ENCODE data around the gene SPRYD3.

SPRYD3 gene

DNA sequence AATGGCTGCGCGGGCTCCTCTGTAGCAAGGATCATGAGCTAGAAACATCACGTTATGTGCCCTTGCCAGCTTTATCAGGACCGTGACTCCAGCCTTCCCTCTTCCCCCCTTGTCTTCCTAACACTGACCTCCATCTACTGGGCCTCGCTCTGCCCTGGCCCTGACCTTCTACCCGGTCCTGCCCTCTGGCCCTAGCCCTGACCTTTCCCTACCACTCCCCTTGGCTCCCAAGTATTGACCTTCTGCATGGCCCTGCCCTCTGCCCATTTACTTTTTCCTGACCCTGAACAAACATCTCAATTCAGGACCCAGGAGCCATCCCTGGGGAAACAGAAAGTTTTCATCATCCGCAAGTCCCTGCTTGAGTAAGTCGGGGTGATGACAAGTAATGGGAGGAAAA, 26.1 kb upstream of the SPRYD3 start (continued):
- TF ChIP-seq, protein P1, sequence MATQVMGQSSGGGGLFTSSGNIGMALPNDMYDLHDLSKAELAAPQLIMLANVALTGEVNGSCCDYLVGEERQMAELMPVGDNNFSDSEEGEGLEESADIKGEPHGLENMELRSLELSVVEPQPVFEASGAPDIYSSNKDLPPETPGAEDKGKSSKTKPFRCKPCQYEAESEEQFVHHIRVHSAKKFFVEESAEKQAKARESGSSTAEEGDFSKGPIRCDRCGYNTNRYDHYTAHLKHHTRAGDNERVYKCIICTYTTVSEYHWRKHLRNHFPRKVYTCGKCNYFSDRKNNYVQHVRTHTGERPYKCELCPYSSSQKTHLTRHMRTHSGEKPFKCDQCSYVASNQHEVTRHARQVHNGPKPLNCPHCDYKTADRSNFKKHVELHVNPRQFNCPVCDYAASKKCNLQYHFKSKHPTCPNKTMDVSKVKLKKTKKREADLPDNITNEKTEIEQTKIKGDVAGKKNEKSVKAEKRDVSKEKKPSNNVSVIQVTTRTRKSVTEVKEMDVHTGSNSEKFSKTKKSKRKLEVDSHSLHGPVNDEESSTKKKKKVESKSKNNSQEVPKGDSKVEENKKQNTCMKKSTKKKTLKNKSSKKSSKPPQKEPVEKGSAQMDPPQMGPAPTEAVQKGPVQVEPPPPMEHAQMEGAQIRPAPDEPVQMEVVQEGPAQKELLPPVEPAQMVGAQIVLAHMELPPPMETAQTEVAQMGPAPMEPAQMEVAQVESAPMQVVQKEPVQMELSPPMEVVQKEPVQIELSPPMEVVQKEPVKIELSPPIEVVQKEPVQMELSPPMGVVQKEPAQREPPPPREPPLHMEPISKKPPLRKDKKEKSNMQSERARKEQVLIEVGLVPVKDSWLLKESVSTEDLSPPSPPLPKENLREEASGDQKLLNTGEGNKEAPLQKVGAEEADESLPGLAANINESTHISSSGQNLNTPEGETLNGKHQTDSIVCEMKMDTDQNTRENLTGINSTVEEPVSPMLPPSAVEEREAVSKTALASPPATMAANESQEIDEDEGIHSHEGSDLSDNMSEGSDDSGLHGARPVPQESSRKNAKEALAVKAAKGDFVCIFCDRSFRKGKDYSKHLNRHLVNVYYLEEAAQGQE (tag by site-specific recombination; IDR thresholded peaks at IDR 0.05) = no peak
- no peak for TF ChIP-seq HOXD13 (CRISPR knock-in tag; IDR thresholded peaks at IDR 0.05; ENCODE audit: borderline replicate concordance)
- TF ChIP-seq MEIS1 (CRISPR knock-in tag; IDR thresholded peaks at IDR 0.05; ENCODE audit: borderline replicate concordance) = no peak

DNA sequence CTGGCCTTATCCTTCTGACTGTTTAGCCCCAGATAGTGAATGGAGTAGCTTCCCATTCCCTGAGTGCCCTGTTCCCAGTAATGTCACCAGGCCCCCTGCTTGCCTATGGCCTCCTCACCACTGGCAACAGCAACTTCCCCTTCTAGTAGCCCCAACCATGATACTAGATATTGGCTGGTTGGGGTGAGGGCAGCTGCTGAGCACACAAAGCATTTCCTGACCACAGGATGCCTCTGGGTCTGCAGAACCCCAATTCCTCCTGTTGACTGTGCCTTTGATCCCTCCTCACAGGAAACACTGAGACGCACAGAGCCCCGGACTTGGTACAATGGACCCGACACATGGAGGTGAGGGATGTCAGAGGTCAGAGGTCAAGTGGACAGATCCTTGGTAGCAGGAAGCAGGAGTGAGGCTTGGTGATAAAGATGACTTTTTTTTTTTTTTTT, 24.7 kb upstream of the SPRYD3 start:
- Histone ChIP-seq H3K9me3 (ENCODE audit: control insufficient read depth, insufficient read depth, low read depth, low read length) (no peaks in the 10 kb centered on the region), H3K27ac (ENCODE audit: extremely low read depth, low read depth, low read length) (no peak overlapping the region), H3K36me3 (ENCODE audit: control insufficient read depth in 2 of 2, insufficient read depth in 1 of 2, low read length in 2 of 2) (no peaks in the 10 kb centered on the region), H3K4me1 (ENCODE audit: control insufficient read depth, insufficient read depth, low read length) (no peaks in the 10 kb centered on the region), H3K4me3 (ENCODE audit: low read depth, low read length) (no peak overlapping the region)
- CTCF ChIA-PET = interaction anchor here (1.1 to 7.8 kb wide), 3 partner anchors 37 to 55 kb away, joined by 4 to 264 read pairs (median 5); no protein-coding TSS in a partner anchor
- POLR2A ChIA-PET = interaction anchor here (1.7 kb wide), 1 partner anchor 24 kb away, joined by 8 read pairs; the partner anchor contains the start of gene SPRYD3
- TF ChIP-seq ZNF521 (tag by site-specific recombination; IDR thresholded peaks at IDR 0.05) (no peak), OSR2 (tag by site-specific recombination; IDR thresholded peaks at IDR 0.05) (no peak), ZNF670 (tag by site-specific recombination; IDR thresholded peaks at IDR 0.05; ENCODE audit: low read depth) (no peak), ZNF426 (tag by site-specific recombination; IDR thresholded peaks at IDR 0.05) (no peak), KLF9 (tag by site-specific recombination; IDR thresholded peaks at IDR 0.05; ENCODE audit: low read depth) (no peak), ZNF2 (tag by site-specific recombination; IDR thresholded peaks at IDR 0.05) (no peak), GLIS1 (tag by site-specific recombination; IDR thresholded peaks at IDR 0.05) (no peak), ZNF239 (tag by site-specific recombination; IDR thresholded peaks at IDR 0.05) (no peak), ZNF843 (tag by site-specific recombination; IDR thresholded peaks at IDR 0.05) (no peak), ZNF248 (tag by site-specific recombination; IDR thresholded peaks at IDR 0.05) (no peak), ZNF777 (tag by site-specific recombination; IDR thresholded peaks at IDR 0.05; ENCODE audit: borderline replicate concordance) (no peak), ZBTB7A (tag by site-specific recombination; IDR thresholded peaks at IDR 0.05; ENCODE audit: low read depth) (no peak)

DNA sequence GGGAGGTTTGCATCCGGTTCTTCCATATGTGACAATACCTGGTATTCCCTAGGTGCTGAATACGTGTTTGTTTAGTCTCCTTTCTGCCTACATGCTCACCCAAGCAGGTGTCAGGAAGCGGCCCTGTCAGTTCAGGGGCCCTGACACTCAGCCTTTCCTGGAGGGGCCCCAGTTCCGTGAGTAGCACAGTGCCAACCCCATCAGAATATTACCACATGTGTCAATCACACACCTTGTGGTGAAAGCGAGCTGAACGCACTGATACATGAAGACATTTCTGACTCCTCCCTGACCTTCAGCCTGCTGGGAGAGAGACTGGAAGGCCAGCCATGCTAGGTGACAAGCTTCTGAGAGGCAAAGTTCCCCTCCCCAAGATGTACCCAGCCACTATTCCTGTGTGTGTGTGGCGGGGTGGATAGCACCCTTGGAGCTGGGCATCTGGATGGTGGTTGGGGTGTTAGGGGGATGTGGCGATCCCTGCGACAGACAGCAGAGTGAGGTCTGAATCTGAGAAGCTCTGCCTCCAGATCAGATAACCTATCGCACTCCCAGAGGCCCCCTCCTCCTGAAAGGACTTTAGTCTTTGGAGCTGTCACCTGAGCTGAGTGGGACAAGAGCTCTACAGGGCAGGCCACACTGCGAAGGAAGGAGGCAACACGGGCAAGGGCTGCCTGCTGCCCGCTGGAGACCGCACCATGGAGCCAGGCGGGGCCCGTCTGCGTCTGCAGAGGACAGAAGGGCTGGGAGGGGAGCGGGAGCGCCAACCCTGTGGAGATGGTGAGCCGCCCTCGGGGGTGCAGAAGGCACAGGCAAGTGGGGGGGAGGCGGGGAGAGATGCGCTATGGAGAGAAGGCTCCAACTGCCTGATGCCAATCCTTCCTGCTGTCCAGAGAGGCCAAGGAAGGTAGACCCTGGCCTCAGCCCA, 24.0 kb upstream of the SPRYD3 start, which contains the start of gene SOAT2:
Gene SOAT2, plus strand, starts transcription at position 604 of the 925 bp plus-strand sequence. Its CDS starts 92 bp downstream, at position 696.
- H3K4me3 ChIP-seq (ENCODE audit: low read depth, low read length) = no peak within 1 kb of the TSS
- CTCF ChIA-PET = interaction anchor here (0.7 to 7.8 kb wide), 10 partner anchors 9 to 64 kb away, joined by 3 to 264 read pairs (median 4); no protein-coding TSS in a partner anchor
- no peaks in the 10 kb centered on the region for H3K9me3 ChIP-seq (ENCODE audit: control insufficient read depth, insufficient read depth, low read depth, low read length)
- POLR2A ChIA-PET = interaction anchor here (1.0 to 1.7 kb wide), 2 partner anchors 24 to 37 kb away, joined by 3 to 8 read pairs; partner anchors contain the start of gene SPRYD3
- H3K36me3 ChIP-seq (ENCODE audit: control insufficient read depth in 2 of 2, insufficient read depth in 1 of 2, low read length in 2 of 2) = no peaks in the 10 kb centered on the region
- no peaks in the 10 kb centered on the region for H3K4me1 ChIP-seq (ENCODE audit: control insufficient read depth, insufficient read depth, low read length)
- H3K27ac ChIP-seq (ENCODE audit: extremely low read depth, low read depth, low read length) = no peak within 1 kb of the TSS
- TF ChIP-seq, protein P2, sequence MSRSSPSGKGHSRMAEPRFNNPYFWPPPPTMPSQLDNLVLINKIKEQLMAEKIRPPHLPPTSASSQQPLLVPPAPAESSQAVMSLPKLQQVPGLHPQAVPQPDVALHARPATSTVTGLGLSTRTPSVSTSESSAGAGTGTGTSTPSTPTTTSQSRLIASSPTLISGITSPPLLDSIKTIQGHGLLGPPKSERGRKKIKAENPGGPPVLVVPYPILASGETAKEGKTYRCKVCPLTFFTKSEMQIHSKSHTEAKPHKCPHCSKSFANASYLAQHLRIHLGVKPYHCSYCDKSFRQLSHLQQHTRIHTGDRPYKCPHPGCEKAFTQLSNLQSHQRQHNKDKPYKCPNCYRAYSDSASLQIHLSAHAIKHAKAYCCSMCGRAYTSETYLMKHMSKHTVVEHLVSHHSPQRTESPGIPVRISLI (tag by site-specific recombination; IDR thresholded peaks at IDR 0.05) = no peak
- no peak for TF ChIP-seq MYNN (tag by site-specific recombination; IDR thresholded peaks at IDR 0.05; ENCODE audit: borderline replicate concordance)
- TF ChIP-seq ZNF391 (tag by site-specific recombination; IDR thresholded peaks at IDR 0.05; ENCODE audit: borderline replicate concordance, low read depth) = no peak
- TF ChIP-seq ZNF366 (tag by site-specific recombination; conservative IDR thresholded peaks at IDR 0.05) = no peak
- TF ChIP-seq GLI2 (tag by site-specific recombination; IDR thresholded peaks at IDR 0.05; ENCODE audit: borderline replicate concordance, low read depth) = no peak
- TF ChIP-seq ZNF658 (tag by site-specific recombination; IDR thresholded peaks at IDR 0.05) = no peak
- no peak for TF ChIP-seq ZNF768 (tag by site-specific recombination; IDR thresholded peaks at IDR 0.05)
